ENCODE results near the gene BTBD7.

DNA sequence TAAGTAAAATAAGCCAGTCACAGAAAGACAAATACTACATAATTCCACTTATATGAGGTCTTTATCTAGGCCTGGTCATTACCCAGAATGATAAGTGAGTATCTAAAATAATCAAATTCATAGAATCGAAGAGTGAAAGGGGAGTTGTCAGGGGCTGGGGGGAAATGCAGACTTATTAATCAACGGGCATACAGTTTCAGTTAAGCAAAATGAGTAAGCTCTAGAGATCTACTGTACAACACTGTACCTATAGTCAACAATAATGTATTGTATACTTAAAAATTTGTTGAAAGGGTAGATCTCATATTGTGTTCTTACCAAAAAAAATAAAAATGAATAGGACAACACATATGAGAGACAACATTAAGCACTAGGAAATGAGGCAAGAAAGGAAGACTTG, 13.3 kb downstream of the BTBD7 start:
- TF ChIP-seq POLR2A (IDR thresholded peaks at IDR 0.05): no peak
- no peak for TF ChIP-seq CTCF (IDR thresholded peaks at IDR 0.05)
- no peak for TF ChIP-seq EP300 (IDR thresholded peaks at IDR 0.05)

Data from ovary (tissue), 3 donors.